Measurements from ENCODE around the gene PRAMEF15.
"Not testable (repeated sequence)": the region's sequence is repeated elsewhere in the genome, so short reads cannot be mapped to it uniquely, and the experiment has no call there.

The PRAMEF15 gene

DNA sequence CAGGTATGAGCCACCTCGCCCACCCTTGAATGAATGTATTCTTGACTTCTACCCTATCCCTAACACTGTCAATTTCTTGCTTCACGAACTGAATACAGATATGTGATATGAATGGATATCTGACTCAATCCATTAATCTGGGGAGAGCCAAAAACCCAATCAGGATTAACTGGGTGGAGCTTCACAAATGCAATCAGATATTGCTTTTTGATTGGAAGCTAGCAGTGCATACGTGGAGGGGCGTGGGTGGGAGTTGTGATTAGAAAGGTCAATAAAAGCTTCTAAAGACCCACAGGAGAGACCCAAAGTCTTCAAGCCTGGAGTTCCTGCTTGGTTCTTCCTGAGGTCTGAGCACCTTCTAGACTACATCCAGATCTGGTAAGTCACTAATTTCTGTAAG is at the start of gene PRAMEF15:
TSS of gene PRAMEF15 (plus strand) at position 301 of the 400 bp plus-strand sequence. CDS start 2,827 bp downstream, outside the sequence.
- not testable (repeated sequence) for H3K4me3 ChIP-seq (replicated peaks; ENCODE audit: low read depth, low read length); DNase-seq (ENCODE audit: extremely low read depth, low read depth)

DNA sequence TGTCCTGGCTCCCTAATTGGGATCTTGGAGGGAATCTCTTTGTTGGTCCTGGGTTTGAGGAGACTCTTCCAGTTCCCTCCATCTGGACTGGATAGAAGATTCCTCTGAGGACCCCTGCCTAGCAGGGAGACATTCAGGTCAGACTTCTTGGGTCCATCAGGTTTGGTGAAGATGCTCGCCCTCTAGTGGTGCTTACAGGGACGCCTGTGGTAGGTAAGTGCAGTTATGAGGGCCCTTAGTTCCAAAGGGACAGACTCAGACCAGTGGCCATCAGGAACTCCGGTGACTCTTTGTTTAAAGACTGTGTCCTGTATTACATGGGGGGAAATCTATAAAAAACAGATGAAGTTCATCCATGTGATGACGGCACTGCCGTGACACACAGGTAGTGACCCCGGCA is 38.4 kb upstream of the PRAMEF15 start:
- not testable (repeated sequence) for DNase-seq (ENCODE audit: extremely low read depth, low read depth); H3K4me3 ChIP-seq (replicated peaks; ENCODE audit: low read depth, low read length)

DNA sequence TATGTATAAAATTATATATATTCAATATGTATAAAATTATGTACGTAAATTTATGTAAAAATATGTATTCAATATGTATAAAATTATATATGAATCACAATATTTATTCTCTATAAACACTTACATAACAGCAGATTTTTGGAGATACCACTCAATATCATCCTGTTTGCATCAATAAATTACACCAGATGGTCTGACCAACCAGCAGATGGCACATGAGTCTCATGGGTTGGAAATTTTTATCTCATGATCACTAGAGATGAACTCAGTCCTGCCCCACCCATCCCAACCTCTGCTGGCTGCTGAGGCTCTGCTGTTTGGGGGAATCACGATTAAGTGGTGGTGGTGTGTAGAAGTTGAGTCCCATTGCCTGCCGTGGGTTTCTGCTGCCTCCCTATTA is 35.8 kb upstream of the PRAMEF15 start:
- not testable (repeated sequence) for DNase-seq (ENCODE audit: extremely low read depth, low read depth); H3K4me3 ChIP-seq (replicated peaks; ENCODE audit: low read depth, low read length)

DNA sequence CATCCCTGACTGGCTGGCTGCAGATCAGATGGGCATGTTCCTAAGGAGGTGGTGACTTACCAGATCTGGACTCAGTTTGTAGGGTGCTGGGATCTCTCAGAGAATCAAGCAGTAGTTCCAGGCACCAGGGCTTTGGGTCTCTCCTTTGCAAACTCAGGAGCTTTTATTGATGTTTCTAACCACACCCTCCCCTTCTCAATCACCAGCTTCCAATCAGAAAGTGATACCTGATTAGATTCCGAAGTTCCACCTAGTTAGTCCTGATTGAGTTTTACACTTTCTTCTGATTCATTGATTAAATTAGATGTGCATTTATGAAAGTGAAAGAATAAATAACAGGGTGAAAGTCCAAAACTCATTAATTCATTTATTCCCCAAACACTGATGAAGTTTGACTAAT is 30.3 kb upstream of the PRAMEF15 start, which contains the start of gene PRAMEF8:
TSS of gene PRAMEF8 (minus strand) at position 101 of the 400 bp plus-strand sequence. CDS start 1,046 bp downstream, outside the sequence.
- DNase-seq (ENCODE audit: extremely low read depth, low read depth); H3K4me3 ChIP-seq (replicated peaks; ENCODE audit: low read depth, low read length): not testable (repeated sequence)

DNA sequence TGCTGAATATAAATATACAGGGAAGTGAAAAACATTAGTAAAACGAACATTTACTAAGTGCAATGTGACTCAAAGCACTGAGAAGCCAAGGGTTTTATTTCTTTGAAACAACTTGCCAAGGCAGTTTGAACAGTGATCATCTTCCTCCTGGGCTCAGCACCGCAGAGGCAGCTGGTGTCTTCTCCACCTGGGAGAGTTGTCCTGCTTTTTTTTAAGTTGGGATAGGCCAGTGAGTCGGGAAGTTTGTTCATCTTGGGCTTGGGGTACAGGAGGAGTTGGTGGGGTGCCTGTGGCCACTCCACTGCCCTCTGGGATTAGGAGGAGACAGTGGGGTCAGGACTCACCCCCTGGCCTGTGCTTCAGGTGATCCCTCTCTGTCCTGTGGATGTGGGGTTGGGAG is 26.4 kb upstream of the PRAMEF15 start:
- H3K4me3 ChIP-seq (replicated peaks; ENCODE audit: low read depth, low read length); DNase-seq (ENCODE audit: extremely low read depth, low read depth): not testable (repeated sequence)

- not testable (repeated sequence) for DNase-seq (ENCODE audit: extremely low read depth, low read depth); H3K4me3 ChIP-seq (replicated peaks; ENCODE audit: low read depth, low read length)
These were observed 18.0 kb upstream of the PRAMEF15 start for GRCh38 chr1:13297216-13297931.

DNA sequence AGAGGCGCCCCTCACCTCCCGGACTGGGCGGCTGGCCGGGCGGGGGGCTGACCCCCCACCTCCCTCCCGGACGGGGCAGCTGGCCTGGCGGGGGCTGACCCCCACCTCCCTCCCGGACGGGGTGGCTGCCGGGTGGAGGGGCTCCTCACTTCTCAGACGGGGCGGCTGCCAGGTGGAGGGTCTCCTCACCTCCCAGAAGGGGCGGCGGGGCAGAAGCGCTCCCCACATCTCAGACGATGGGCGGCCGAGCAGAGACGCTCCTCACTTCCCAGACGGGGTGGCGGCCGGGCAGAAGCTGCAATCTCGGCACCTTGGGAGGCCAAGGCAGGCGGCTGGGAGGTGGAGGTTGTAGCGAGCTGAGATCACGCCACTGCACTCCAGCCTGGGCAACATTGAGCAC is 16.7 kb upstream of the PRAMEF15 start:
- not testable (repeated sequence) for H3K4me3 ChIP-seq (replicated peaks; ENCODE audit: low read depth, low read length); DNase-seq (ENCODE audit: extremely low read depth, low read depth)

DNA sequence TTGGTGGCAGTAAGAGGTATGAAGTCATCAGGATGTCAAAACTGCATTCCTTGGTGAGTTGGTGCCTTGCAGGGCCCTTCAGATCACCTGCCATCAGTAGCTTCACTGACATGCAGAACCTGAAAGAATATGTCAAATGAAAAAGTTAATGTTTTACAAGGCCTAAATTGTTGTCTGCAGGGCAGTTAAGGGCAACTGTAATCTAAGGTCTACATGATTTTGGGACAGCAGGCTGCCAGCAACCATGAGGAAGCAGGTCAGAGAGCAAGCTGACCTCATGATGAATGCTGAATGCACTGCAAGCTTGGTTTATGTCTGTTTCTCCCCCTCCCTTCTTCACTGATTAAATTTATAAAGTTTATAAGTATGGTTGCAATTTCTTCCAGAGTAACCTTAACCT is 13.2 kb upstream of the PRAMEF15 start:
- DNase-seq (ENCODE audit: extremely low read depth, low read depth); H3K4me3 ChIP-seq (replicated peaks; ENCODE audit: low read depth, low read length): not testable (repeated sequence)

- H3K4me3 ChIP-seq (replicated peaks; ENCODE audit: low read depth, low read length); DNase-seq (ENCODE audit: extremely low read depth, low read depth): not testable (repeated sequence)
These were observed 12.1 kb upstream of the PRAMEF15 start, which contains the start of gene PRAMEF33 for GRCh38 chr1:13303239-13303638. Gene PRAMEF33 (plus strand): TSS chr1:13303539. CDS start chr1:13305955, 2,416 bp downstream.

GRCh38 chr1:13342496-13342895 is 27.1 kb downstream of the PRAMEF15 start:
- H3K4me3 ChIP-seq (replicated peaks; ENCODE audit: low read depth, low read length); DNase-seq (ENCODE audit: extremely low read depth, low read depth): not testable (repeated sequence)

GRCh38 chr1:13347034-13347433 is 31.7 kb downstream of the PRAMEF15 start, which contains the start of gene PRAMEF14:
Gene PRAMEF14 (minus strand): TSS chr1:13347134. CDS start chr1:13345314, 1,820 bp downstream.
- not testable (repeated sequence) for DNase-seq (ENCODE audit: extremely low read depth, low read depth); H3K4me3 ChIP-seq (replicated peaks; ENCODE audit: low read depth, low read length)

DNA sequence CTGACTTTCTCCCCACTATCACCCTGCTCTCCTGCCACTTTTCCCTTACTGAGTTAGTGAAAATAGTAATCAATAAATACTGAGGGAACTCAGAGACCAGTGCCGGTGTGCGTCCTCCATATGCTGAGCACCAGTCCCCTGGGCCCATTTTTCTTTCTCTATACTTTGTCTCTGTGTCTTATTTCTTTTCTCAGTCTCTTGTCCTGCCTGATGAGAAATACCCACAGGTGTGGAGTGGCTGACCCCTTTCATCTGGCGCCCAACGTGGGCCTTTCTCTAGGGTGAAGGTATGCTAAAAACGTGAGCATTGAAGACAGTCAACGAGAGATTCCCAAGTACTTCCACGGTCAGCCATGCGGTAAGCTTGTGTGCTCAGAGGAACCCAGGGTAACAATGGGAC is 38.1 kb downstream of the PRAMEF15 start:
- H3K4me3 ChIP-seq (replicated peaks; ENCODE audit: low read depth, low read length); DNase-seq (ENCODE audit: extremely low read depth, low read depth): not testable (repeated sequence)

DNA sequence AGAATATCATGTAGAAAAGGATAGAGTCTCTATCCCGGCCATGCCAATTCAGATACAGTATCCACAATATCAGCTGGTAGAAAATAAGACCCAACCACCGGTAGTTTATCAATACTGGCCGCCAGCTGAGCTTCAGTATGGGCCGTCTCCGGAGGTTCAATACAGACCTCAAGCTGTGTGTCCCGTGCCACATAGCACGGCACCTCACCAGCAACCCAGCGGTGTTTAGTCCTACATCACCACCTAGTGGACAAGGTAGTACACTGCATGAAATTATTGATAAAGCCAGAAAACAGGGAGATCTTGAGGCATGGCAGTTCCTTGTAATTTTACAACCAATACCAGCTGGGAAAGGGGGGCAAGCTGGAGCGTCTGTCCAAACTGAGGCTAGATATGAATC is 39.1 kb downstream of the PRAMEF15 start:
- not testable (repeated sequence) for DNase-seq (ENCODE audit: extremely low read depth, low read depth); H3K4me3 ChIP-seq (replicated peaks; ENCODE audit: low read depth, low read length)

DNA sequence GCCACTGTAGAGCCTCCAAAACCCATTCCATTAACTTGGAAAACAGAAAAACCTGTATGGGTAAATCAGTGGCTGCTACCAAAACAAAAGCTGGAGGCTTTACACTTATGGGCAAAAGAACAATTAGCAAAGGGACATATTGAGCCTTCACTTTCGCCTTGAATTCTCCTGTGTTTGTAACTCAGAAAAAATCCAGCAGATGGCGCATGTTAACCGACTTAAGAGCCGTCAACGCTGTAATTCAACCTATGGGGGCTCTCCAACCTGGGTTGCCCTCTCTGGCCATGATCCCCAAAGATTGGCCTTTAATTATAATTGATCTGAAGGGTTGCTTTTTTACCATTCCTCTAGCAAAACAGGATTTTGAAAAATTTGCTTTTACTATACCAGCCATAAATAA is 41.4 kb downstream of the PRAMEF15 start:
- DNase-seq (ENCODE audit: extremely low read depth, low read depth) = peak; percentile 4
- TF ChIP-seq, protein P1, sequence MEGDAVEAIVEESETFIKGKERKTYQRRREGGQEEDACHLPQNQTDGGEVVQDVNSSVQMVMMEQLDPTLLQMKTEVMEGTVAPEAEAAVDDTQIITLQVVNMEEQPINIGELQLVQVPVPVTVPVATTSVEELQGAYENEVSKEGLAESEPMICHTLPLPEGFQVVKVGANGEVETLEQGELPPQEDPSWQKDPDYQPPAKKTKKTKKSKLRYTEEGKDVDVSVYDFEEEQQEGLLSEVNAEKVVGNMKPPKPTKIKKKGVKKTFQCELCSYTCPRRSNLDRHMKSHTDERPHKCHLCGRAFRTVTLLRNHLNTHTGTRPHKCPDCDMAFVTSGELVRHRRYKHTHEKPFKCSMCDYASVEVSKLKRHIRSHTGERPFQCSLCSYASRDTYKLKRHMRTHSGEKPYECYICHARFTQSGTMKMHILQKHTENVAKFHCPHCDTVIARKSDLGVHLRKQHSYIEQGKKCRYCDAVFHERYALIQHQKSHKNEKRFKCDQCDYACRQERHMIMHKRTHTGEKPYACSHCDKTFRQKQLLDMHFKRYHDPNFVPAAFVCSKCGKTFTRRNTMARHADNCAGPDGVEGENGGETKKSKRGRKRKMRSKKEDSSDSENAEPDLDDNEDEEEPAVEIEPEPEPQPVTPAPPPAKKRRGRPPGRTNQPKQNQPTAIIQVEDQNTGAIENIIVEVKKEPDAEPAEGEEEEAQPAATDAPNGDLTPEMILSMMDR (IDR thresholded peaks at IDR 0.05; ENCODE audit: low read depth, low read length, missing control alignments) = peak; percentile 38
- not testable (repeated sequence) for H3K4me3 ChIP-seq (replicated peaks; ENCODE audit: low read depth, low read length)

GRCh38 chr1:13362364-13362763 is 47.0 kb downstream of the PRAMEF15 start:
- not testable (repeated sequence) for DNase-seq (ENCODE audit: extremely low read depth, low read depth); H3K4me3 ChIP-seq (replicated peaks; ENCODE audit: low read depth, low read length)

- not testable (repeated sequence) for H3K4me3 ChIP-seq (replicated peaks; ENCODE audit: low read depth, low read length); DNase-seq (ENCODE audit: extremely low read depth, low read depth)
These were observed 49.5 kb downstream of the PRAMEF15 start for GRCh38 chr1:13364928-13365327.

DNA sequence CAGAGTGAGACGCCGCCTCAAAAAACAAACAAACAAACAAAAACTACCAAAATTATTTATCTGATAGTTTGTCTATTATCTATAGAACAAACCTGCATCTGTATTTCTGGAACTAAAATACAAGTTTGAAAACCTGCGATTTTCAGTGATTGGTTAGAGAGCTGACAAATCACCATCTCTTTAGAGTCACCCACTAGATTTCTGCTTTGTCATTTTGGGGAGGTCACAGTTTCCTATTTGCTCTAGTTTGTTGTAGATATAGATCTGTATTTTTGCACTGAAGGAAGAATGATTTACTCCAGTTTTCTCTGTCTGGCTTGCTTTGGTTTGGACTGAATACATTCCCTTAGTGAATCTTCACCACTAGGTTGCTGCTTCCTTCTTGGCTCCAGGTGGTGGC is 51.2 kb downstream of the PRAMEF15 start:
- not testable (repeated sequence) for H3K4me3 ChIP-seq (replicated peaks; ENCODE audit: low read depth, low read length); DNase-seq (ENCODE audit: extremely low read depth, low read depth)

DNA sequence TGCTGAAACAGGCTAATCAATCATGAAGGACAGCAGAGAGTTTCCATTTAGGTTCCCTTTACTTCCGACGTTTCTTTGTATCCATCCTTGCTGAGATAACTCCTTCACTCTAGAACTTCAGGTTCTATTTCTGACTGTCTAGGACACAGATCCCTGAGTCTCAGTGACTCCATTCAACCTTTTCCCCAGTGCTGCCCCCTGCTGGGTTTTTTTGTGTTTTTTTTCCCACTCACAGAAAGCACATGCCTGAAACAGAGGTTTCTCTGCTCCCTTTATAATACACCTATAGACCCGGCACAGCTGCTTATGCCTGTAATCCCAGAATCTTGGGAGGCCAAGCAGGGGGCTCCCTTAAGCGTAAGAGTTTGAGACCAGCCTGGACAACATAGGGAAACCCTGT is 53.2 kb downstream of the PRAMEF15 start:
- DNase-seq (ENCODE audit: extremely low read depth, low read depth); H3K4me3 ChIP-seq (replicated peaks; ENCODE audit: low read depth, low read length): not testable (repeated sequence)
